PC-3 (cell line): Measurements from ENCODE around the gene EPHA1. TPM values are rescaled to one million over a fixed set of nuclear protein-coding genes. Genes with fewer than 3 reads are reported as not detected.

Experiments used
- ATAC-seq: fragments of 200-7000 bp; cut with Tn5 transposase; 2 replicates; pipeline ENCODE4 v1.9.1; 2020; ENCODE audit warnings: mild to moderate bottlenecking, moderate library complexity
- BruUV-seq: library from RNA; stranded (reverse); fragments of 400-500 nt; replicated peaks from 2 replicates; lab custom pipeline; 2021; lab: Mats Ljungman, UMichigan
- CTCF ChIA-PET: fragments of 300-600 bp; sonication (Branson Sonifier 250); formaldehyde crosslinking; loops from one replicate; lab custom pipeline; 2022; ENCODE audit warnings: antibody characterized with exemption; lab: Charles Lee
- POLR2A ChIA-PET: fragments of 300-600 bp; sonication (Branson Sonifier 250); formaldehyde crosslinking; loops from one replicate; lab custom pipeline; 2022; ENCODE audit warnings: antibody characterized with exemption; ENCODE audit not compliant: unreplicated experiment; lab: Charles Lee
- DNase-seq: peaks from one replicate; pipeline ENCODE4 v3.0.0-alpha.2; 2015
- H2AFZ ChIP-seq: fragments of 300-600 bp; sonication (generic); 2 replicates; pipeline ENCODE4 v1.6.0; 2016; ENCODE audit warnings: antibody characterized with exemption, low read length
- H3F3A ChIP-seq: fragments of 300-600 bp; sonication (generic); one replicate; pipeline ENCODE4 v1.6.0; 2017; ENCODE audit warnings: antibody characterized with exemption, low read length, control low read depth, mild to moderate bottlenecking; ENCODE audit not compliant: unreplicated experiment
- H3K27ac ChIP-seq: fragments of 300-600 bp; sonication (generic); 2 replicates; pipeline ENCODE4 v1.5.1; 2016; ENCODE audit warnings: mild to moderate bottlenecking, low read length
- H3K27me3 ChIP-seq: fragments of 300-600 bp; sonication (generic); 2 replicates; pipeline ENCODE4 v1.6.1; 2016; ENCODE audit warnings: low read length, mixed read lengths
- H3K36me3 ChIP-seq: fragments of 300-600 bp; sonication (generic); 2 replicates; pipeline ENCODE4 v1.6.1; 2016; ENCODE audit warnings: low read depth, mixed run types, low read length, mixed read lengths
- H3K4me1 ChIP-seq: fragments of 300-600 bp; sonication (generic); 2 replicates; pipeline ENCODE4 v1.5.1; 2016; ENCODE audit warnings: low read length; ENCODE audit not compliant: insufficient read depth
- H3K4me2 ChIP-seq: fragments of 300-600 bp; sonication (generic); 2 replicates; pipeline ENCODE4 v1.6.0; 2016; ENCODE audit warnings: low read length
- H3K4me3 ChIP-seq: fragments of 300-600 bp; sonication (generic); 2 replicates; pipeline ENCODE4 v1.5.1; 2016; ENCODE audit warnings: mild to moderate bottlenecking, low read length, mixed read lengths
- H3K79me2 ChIP-seq: fragments of 300-600 bp; sonication (generic); 2 replicates; pipeline ENCODE4 v1.6.1; 2017; ENCODE audit warnings: low read length, mixed read lengths
- H3K9ac ChIP-seq: fragments of 300-600 bp; sonication (generic); 2 replicates; pipeline ENCODE4 v1.6.0; 2016; ENCODE audit warnings: mild to moderate bottlenecking, low read length
- H3K9me2 ChIP-seq: fragments of 300-600 bp; sonication (generic); replicated peaks from 2 replicates; pipeline ENCODE4 v1.6.1; 2016; ENCODE audit warnings: mixed run types, low read length, mixed read lengths
- H3K9me3 ChIP-seq: fragments of 300-600 bp; sonication (generic); 2 replicates; pipeline ENCODE4 v1.6.1; 2016; ENCODE audit warnings: low read length, mixed read lengths
- H4K20me1 ChIP-seq: fragments of 300-600 bp; sonication (generic); 2 replicates; pipeline ENCODE4 v1.6.1; 2016; ENCODE audit warnings: low read length, mixed read lengths
- CTCF ChIP-seq: fragments of 300-600 bp; sonication (generic); conservative IDR thresholded peaks from 2 replicates; pipeline ENCODE4 v1.5.1; 2017; ENCODE audit warnings: antibody characterized with exemption, low read depth, mild to moderate bottlenecking, low read length
- EZH2 ChIP-seq: fragments of 300-600 bp; sonication (generic); IDR thresholded peaks from one replicate; pipeline ENCODE4 v1.6.1; 2017; ENCODE audit warnings: antibody characterized with exemption, mild to moderate bottlenecking, low read length; ENCODE audit not compliant: unreplicated experiment
- EZH2phosphoT487 ChIP-seq: fragments of 300-600 bp; sonication (generic); IDR thresholded peaks from 2 replicates; pipeline ENCODE4 v1.6.1; 2018; ENCODE audit warnings: mild to moderate bottlenecking, antibody characterized with exemption, low read length, borderline replicate concordance
- intact Hi-C: fragments of 100-400 bp; cut with micrococcal nuclease; formaldehyde crosslinking; loops from 2 replicates; pipeline ENCODE4 v1.9.0; 2023
- total RNA-seq: library from RNA; depleted of rRNA; stranded (reverse); fragments of >200 nt; gene quantifications from 2 replicates; pipeline ENCODE4 v1.2.3, GENCODE V29; 2014

EPHA1 gene
- total RNA-seq, 1 experiment from 2014 or later: 46.4 TPM

GRCh38 chr7:143398616-143399015 lies 10.0 kb downstream of the EPHA1 start:
- DNase-seq (no peak), ATAC-seq (no peak)
- POLR2A ChIA-PET: no interaction called here
- no peak overlapping the region for H3K9ac ChIP-seq
- H3K9me3 ChIP-seq: no peaks in the 10 kb centered on the region
- H3K4me1 ChIP-seq: no peaks in the 10 kb centered on the region
- no peaks in the 10 kb centered on the region for H3K27me3 ChIP-seq
- intact Hi-C loops: no loop called here
- H4K20me1 ChIP-seq: no peaks in the 10 kb centered on the region
- H2AFZ ChIP-seq: no peak overlapping the region
- BruUV-seq: no TSS peak
- H3K27ac ChIP-seq: no peak overlapping the region
- no peaks in the 10 kb centered on the region for H3F3A ChIP-seq
- no peak for TF ChIP-seq CTCF
- TF ChIP-seq EZH2phosphoT487: no peak
- TF ChIP-seq EZH2: no peak
- H3K9me2 ChIP-seq: no peaks in the 10 kb centered on the region
- no peaks in the 10 kb centered on the region; the same call in 1 of the 2 replicates for H3K36me3 ChIP-seq
- CTCF ChIA-PET: no interaction called here
- H3K4me3 ChIP-seq: no peak overlapping the region
- no peak overlapping the region for H3K4me2 ChIP-seq
- H3K79me2 ChIP-seq: no peaks in the 10 kb centered on the region

DNA sequence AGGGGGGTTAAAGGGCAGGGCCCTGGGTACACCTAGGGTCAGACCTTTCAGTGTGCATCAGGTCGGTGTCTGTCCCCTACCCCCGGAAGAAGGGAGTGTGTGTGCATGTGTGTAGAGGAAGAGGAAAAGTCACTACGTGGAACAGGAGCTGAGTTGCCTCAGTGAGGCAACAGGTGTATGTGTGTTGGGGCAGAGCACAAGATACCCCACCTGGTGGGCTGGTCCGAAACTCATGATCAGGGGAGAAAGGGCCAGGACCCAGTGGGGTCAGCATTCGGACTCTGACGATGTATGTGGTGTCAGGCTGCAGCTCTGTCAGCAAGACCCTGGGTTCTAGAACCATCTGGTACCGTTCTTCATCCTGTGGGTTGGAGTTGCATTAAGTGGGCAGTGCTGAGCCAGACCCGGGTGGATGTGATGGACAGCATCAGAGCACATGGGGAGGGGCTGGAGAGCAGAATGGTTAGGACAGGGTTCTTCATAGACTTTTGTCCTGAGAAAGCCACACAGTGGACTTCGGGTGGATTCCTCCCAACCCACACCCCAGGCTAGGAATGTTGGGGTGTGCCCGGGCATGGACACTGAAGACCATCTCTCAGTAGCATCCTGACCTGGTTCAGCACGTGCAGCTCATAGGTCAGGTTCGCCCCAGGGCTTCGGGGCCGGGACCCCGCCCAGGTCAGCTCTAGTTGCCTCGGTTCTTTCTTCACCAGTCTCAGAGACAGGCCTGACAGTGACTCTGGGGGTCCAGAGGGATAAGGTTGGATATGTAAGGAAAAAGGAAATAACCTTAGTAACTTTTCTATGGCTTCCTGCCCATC lies 10.7 kb downstream of the EPHA1 start:
- H2AFZ ChIP-seq: no peak overlapping the region
- BruUV-seq: no TSS peak
- intact Hi-C loops: no loop called here
- H3K79me2 ChIP-seq: no peaks in the 10 kb centered on the region
- ChIA-PET CTCF (no interaction called here), POLR2A (no interaction called here)
- no peaks in the 10 kb centered on the region for H3K9me3 ChIP-seq
- no peak overlapping the region for H3K4me2 ChIP-seq
- DNase-seq (no peak), ATAC-seq (no peak)
- H3K36me3 ChIP-seq: peaks cover 3% of the 10 kb centered on the region; the same call in 1 of the 2 replicates
- no peaks in the 10 kb centered on the region for H3K27me3 ChIP-seq
- H3F3A ChIP-seq: no peaks in the 10 kb centered on the region
- H3K27ac ChIP-seq: no peak overlapping the region
- no peak for TF ChIP-seq CTCF
- no peak for TF ChIP-seq EZH2
- TF ChIP-seq EZH2phosphoT487: no peak
- no peak overlapping the region for H3K9ac ChIP-seq
- no peaks in the 10 kb centered on the region for H3K4me1 ChIP-seq
- no peak overlapping the region for H3K4me3 ChIP-seq
- H3K9me2 ChIP-seq: no peaks in the 10 kb centered on the region
- H4K20me1 ChIP-seq: no peaks in the 10 kb centered on the region
